ENCODE measurements around the gene CACNB2.

DNA sequence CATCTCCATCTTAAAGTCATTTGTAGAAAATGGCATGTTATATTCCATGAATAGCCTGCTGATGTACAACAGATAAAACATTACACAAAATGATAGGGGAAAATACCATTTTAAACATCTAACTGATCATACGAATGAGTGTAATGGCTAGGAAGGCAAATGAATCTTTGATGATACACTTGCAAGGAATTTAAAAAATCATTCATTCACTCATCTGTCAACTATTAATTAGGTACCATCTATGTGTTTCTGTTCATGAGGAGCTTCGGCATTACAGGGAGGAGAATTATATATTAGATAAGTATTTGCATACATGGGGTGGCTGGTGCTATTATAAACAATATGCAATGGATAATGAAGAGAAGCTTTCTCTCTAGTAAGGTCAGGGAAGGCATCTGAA lies 183.7 kb downstream of the CACNB2 start:
- TF ChIP-seq POLR2A (IDR thresholded peaks at IDR 0.05; ENCODE audit: low read length) (no peak), GATA1 (IDR thresholded peaks at IDR 0.05; ENCODE audit: low read depth, low read length) (no peak)
